ENCODE data around the gene SLC6A15.

Gene SLC6A15

DNA sequence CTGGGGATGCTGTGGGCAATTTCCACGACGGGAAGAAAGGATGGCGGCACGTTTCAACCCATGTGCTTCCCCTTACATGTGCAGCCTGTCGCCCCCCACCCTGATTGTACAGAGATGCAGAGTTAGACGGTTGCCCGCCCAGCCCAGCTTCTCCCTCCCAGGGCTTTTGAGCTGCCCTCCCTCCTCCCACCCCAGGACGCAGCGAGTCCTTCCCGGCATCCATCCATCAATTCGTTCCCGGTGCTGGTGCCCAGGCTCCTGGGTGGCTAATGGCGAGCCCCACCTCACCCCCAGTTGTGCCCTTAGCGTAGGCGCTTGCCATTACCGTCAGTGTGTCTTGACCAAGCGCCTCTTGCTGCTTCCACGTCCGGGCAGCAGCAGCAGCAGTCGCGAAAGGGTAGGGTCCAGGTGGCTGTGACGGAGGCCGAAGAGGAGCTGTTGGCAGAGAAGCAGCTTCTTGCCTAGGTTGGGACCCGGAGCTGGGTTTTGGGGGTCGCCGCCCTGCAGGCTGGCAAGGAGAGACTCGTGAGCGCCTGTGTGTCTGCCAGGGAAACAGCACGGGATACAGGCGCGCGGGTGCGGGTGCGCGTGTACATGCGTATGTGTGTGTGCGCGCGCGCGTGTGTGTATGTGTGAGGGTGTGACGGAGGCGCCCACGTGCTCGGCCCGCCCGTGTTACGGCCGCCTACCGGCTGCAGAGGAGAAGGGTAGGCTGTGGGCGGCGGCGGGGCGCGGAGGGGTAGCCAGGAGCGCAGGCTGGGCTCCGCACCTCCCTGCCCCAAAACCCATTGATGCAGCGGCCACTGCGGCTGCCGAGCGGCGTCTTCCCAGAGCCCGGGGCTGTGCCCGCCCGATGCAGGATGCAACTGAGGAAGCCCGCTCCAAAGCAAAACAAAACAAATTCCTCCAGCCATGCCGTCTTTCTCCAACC lies at the start of gene SLC6A15:
SLC6A15 (minus strand) TSS at position 602 of the 931 bp plus-strand sequence. CDS start 20,679 bp downstream, outside the sequence.
- DNase-seq = no peak

DNA sequence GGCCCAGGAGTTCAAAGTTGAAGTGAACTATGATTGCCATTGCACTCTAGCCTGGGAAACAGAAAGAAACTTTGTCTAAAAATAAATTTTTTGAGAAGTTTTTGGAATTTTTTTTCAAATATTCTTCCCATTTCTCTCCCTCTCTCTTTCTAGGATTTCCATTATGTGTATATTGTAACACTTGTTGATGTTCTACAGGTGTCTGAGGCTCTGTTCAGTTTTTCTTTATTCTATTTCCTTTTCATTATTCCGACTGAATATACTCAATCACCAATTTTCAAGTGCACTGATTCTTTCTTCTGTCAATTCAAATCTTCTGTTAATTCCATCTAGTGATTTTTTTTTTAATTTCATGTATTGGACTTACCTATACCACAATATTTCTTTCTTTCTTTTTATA lies 48.3 kb upstream of the SLC6A15 start:
- no peak for DNase-seq

DNA sequence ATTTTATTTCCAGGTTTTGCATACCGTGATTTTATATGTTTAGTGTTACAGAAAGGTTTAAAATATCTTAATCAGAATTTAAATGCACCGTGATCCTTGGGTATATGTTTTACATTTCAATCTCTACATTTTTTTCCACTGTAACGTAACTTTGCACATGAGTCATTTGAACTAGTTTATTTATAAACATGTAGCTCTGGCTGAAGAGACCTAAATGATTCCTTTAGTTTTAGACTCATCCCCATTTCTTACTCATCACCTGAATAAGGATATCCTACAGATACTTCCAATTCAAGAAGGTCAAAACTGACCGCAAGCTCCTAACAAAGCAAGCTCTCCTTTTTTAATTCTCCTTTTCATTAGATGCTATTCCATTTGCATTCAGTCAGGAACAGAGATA lies 42.7 kb upstream of the SLC6A15 start:
- DNase-seq = no peak

DNA sequence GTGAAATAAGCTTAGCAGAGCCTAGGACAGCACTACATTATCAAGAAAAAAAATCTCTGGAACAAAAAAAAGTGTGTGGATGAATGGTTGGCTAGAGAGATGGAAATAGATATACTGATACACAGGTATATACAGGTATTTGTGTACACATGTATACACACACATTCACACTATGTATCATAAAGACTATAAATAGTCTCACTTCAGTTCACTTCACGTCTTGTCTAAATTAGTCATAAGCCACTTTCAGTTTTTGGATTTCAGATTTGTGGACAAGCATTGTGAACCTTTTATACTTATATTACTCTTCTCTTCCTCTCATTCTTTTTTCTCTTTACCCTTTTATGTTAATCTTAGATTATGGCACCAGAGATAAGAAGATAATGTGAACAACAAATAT lies 41.8 kb upstream of the SLC6A15 start:
- no peak for DNase-seq

DNA sequence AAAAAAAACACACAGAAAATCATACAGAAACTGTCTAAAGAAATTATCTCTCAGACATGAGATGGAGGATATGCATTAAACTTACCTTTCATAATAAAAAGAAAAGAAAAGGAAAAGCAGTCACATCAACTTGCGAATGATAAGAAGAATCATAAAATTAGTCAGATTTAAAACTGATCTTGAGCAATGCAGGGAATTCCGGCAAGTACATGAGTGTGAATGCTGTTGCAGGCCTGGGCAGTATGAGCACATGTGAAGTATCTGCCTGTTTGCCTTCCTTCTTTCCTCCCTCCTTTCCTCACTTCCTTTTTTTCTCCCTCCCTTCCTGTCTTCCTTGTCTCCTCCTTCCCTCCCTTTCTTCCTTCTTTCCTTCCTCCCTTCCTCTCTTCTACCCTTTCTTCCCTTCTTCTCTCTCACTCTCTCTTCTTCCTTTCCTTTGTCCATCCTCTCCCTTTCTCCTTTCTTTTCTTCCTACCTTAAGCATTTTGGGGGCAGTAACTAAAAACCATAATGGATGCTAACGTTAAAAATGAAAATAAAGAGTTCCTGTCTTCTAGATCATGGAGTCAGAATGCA lies 38.5 kb upstream of the SLC6A15 start:
- no peak for DNase-seq

DNA sequence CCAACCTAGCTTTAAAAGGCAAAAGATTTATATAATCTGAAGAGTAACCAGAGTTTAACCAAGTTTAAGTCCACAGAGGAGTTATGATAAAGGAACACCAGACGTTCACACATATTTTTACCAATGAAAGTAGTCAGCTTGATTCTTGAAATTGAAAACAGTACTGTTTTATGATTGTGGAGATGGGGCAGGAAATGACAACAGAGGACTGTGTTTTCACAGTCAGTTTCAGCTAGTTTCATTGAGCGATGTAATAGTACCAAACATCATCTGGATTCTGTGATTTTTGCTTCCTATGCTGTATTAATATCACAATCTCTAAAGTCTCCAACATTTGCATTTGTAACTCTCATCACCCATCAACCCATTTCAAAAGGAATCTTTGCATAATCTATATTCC lies 34.2 kb upstream of the SLC6A15 start:
- no peak for DNase-seq

DNA sequence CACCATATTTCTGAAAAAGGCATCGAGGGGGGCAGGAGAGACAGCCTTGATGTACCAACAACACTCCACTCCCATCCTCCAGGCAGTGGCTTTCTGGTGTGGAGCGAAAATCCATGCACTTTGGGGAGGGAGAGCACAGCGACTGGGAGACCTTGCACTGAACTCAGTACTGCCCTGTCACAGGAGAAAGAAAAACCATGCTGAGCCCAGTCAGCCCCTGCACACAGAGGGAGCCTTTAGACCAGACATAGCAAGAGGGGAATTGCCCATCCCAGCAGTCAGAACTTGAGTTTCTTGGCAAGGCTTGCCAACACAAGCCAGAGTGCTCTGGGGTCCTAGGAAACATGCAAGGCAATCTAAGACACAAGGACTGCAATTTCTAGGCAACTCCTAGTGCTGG lies 24.8 kb upstream of the SLC6A15 start:
- DNase-seq = no peak

DNA sequence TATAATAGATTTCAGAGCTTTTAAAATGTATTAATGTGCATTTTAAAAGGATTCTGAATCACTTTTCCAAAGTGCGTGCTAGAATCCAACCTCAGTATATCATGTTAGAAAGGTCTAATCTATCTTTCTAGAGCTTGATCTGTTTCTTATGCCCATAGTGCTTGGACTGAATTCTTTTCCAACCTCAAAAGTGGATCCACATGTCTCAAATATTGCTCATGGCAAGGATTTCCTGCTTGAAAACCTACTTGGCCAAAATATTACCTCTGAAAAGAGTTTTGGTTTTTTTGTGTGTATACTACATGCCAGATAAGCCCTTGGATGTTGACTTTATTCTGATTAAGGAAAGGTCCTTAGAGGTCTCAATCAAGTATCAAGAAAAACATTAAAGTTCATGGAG lies 16.9 kb upstream of the SLC6A15 start:
- DNase-seq = no peak

DNA sequence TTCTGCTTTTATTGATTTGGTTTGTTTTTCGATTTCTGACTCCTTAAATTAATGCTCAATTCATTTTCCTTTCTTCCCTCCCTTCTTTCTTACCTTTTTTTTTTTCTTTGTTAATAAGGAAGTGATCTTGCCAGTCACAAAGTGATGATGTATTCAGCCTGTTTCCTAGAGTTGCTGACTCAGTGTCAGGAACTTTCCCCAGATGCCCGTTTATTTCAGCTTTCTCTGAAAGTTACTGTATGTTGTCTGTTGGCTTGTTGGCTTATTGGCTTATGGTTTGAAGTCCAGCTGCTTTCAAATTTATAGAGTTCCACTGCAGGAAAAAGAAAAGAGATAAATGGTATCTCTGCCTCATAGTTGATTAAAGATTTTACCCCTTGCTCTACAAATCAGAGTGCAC lies 12.4 kb upstream of the SLC6A15 start:
- DNase-seq = no peak

DNA sequence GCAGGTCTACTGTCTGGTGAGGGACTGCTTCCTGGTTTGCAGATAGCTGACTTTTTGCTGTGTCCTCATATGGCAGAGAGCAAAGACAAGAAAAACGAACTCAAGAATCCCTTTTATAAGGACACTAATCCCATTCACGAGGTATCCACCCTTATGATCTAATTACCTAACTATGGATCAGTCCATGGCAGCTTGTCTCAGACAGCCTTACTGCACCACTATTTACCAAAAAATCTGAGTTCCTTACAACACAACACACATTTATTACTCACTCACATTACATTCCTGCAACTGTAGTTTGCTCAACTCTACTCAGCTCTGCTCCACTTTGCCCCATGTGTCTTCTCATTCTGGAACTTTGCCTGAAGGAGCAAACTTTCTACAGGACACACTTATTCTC lies 10.1 kb upstream of the SLC6A15 start:
- DNase-seq = no peak

DNA sequence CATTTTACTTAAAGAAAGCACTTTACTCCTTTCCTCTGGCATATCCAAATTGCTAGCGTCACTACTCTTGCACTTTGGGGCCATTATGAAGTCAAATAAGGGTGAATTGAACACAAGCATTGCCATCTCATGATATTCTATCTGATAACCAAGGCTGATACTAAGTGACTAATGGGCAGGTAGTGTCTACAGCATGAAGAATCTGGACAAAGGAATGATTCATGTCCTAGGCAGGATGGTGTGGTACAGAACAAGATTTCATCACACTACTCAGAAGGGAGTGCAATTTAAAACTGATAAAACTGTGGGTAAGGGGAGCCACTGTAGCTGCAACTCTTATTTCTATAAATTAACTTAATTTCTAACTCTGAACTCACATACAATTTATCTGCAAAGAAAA lies 7.7 kb upstream of the SLC6A15 start:
- no peak for DNase-seq

DNA sequence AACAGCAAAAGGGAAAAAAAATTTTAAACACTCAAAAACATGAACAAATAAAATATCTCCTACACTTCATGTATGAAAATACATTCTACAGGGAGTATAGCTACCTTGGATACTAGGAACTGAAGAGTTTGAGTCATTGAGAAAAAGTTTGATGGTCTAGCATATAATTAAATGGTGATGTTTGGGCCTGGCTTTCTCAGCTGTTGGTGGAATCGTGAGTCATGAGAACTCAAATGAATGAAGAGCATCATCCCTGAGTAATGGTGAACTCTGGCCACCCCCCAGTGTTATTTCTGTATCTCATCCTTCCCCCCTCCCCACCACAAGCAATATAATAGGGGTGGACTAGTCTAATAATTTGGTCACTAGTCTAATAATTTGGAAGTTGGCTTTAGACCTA lies 6.7 kb upstream of the SLC6A15 start:
- DNase-seq = no peak

DNA sequence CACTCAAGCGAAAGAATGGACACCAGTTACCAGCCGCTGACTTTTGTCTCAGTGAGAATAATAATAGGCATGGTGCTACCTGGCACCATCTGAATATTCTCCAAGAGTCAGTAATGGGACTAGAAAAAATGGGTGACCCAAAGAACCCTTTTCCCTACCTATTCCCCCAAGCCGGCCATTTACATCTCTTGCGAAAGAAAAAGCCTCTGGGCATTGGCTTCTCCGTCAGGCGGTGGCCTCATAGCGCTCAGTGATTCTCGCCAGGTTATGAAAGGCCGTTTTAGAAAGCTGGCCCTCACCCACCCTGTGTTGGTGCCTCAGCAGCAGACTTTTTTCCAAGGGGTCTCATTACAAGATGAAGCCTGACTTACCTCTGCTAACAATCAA lies 523 bp upstream of the SLC6A15 start:
- no peak for DNase-seq

DNA sequence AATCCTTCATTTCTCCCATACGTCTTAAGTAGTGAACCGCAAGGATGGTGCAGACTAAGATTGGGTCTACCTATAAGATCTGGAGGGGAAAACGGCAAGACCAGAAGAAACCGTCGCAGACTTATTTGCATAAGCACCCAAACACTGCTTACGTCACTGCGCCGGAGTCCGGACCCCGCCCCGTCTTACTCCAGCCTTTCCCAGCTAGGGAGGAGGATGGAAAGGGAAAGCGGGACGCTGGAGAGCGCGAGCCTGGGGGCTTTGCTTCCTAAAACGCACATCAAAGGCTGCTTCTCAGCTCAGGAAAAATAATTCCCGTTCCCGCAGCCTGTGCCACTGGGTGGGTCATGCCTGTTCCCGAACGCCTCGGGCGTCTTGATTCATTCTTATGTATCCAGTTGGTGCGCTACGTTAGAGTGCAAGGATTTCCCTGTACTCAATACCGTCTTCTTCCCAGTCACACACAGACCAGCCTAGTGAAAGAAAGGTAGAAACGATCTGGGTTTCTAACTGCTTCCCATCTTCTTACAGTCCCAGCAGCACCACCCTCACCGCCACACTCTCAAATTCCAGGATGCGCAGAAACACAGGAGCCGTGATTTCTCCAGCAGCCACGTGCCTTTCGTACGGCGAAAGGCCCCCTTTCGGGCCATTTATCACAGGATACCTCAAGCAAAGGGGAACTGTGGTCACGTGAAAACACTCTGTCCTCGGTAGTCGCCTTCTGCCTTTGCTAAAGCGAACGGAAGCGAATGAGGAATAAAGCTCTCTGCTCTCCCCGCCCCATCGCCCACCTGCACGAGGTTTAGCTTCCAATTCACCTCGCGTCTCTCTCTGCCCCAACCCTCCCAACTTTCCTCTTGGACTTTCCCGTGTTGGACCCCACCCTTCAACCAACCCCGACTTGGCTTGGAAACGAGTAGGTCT lies 1.1 kb downstream of the SLC6A15 start:
- DNase-seq = no peak

DNA sequence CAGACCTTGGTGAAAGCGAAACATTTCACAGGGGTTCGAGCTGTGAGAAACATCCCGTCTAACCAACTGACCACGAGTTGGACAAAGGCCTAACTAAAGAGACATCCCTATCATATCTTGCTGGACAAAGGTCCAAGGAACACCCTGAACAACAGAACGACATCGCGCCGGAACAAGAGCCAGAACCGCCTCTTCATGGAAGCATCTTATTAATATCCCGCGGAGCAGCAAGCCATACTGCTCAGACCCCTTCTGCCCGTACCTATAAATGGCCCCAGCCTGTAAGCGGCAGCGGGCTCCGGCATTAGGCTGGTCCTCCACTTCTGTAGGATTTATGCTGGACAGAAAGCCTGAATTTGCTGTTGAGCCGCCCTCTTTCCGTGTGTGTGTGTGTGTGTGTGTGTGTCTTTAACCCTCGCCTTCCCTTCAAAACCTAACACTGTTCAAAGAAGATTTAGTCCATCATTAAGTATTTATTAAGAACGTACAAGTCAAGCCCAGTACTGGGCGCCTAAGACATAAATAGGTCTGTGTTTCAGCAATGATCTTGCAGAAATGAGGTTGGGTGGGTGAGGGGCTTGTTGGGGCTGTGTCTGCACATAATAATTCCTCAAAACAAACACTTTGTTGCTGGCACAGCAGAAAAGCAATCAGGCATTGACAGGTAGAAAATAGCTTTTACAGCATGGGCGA lies 1.9 kb downstream of the SLC6A15 start:
- no peak for DNase-seq

DNA sequence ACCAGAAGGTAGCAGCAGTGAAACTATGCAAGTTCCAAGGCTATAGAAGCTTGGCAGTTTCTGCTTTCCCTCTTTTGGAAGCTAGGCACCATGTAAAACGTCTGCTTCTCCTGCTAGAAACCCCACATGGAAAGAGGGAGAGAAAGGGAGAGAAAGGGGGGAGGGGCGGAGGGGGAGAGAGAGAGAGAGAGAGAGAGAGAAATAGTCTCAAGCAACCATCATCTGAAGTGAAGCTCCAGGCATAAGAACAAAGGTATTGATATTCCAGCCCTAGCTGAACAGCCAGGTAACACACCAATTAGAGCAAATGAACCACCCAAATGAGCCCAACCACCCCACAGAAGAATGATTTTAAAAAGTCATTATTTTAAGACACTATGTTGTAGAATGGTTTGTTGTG lies 8.5 kb downstream of the SLC6A15 start:
- no peak for DNase-seq

DNA sequence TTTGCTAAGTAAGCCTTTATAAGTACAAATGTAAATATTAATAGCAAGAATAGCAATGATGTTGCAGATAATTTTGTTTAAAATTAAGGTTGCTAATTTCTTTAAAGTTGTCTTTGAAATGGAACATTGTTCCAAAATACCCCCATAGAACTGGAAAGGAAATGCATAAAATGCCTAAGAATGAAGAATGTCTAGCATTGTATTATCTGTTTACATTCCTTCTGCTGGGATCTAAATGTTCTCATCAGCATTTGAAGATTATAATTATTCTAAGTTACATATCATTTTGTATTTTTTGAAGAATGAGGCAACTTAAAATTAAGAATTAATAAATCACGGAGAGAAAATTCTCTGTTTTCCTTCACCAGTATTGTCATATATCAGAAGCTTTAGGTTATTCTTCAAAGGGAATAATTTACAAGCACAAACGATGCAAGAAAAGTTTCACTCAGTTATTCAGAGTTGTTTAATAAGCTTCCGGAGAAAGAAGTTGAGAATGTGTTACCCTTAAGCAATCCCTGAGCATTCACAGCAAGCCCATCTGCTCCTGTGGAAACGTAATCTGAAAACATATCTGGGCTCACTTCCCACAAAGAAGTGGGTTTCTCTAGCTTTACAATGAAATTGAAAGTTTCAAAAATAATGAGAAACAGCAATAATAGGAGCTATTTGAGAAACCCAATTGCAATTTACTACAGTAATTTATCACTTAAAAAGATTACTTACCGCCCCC lies 21.3 kb downstream of the SLC6A15 start:
- no peak for DNase-seq

DNA sequence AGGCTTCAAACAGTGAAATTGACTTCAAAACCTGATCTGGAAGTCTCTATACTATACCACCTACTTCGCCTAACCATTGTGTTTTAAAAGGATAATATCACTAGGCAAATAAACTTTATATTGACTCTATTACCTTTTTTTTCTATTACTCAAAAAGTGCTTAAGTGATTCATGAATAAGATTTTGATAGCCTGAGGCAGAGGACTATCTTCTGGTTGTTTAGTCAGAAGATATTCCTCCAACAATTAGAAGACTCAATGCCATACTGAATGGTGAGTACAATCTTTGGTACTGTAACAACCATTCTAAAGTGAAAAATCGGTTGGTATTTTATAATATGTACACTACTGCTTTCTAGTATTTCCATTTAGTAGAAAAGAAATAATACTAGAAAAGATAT lies 22.8 kb downstream of the SLC6A15 start:
- no peak for DNase-seq

DNA sequence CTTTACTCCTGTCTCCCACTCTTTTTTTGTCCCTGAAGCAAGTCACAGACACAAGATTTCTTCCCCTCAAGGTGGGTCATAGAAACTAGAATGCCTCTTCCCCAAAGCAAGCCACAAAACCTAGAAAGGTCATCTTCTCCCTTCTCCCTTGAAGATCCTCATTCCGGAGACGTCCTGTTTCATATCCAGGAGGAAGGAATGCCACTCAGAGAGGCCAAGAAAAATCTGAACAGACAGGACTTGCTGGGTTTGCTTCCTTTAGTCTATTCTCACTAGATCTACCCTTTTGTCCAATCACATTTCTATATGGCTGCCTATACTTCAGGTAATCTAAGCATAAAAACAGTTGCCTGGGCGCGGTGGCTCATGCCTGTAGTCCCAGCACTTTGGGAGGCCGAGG lies 23.7 kb downstream of the SLC6A15 start:
- DNase-seq = no peak

DNA sequence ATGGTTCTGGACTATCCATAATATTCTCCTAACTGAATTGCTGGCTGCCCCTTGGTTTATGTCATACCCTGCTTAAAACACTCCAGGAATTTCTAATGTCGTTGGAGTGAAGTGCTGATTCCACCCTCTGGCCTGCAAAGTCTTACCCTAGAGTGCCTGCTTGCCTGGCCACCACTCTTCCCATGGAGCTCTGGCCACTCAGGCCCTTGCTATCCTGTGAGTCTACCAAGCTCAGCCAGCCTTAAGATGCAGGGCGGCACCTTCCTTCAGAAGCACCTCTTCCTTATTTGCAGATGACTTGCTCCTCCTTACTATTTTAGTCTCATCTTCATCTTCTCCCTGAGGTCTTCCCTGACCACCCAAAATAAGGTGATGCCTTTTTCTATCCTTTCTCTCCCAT lies 35.3 kb downstream of the SLC6A15 start:
- DNase-seq = no peak

DNA sequence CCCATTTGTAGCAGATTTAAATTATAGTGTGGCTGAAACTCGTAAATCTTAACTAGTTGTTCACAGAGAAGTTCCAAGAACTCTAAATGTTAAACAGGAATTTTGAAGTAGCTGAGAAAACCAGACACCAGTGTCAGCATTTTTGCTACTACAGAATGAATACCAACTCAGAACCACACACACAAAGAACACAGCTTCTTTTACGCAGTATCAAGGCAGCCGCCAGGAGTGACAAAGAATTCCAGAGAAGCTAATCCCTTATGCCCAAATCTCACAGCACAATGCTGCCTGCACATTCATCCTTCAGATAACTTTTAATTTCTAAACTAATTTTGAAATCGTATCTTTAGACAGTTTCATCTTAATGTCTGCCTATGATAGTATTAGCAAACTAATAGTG lies 37.4 kb downstream of the SLC6A15 start:
- DNase-seq = no peak

DNA sequence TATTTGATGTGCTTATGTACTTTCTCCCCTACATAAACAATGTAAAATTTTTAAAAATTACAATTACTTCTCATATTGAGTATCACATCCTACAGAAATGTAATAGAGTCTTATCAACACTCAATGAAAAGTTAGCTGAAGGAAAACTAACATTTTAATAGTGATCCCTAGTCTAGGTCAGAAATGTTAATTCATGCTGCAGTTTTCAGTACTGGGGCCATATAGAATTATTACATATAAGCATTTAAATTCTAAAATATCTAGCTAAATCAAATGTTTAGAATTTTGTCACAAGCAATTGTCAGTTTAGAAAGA lies 37.8 kb downstream of the SLC6A15 start:
- no peak for DNase-seq
